Glutamatergic neuron (in vitro differentiated cells): ENCODE measurements around the gene LNX2. TPM values are rescaled to one million over a fixed set of nuclear protein-coding genes. Genes with fewer than 3 reads are reported as not detected.
A peak's percentile ranks its signal among the peaks of the same experiment; 100 is the strongest.

Source experiments
- DNase-seq: peaks from one replicate; pipeline ENCODE4 v3.0.0; 2022
- H3K27ac Mint-ChIP-seq: one replicate; pipeline ENCODE4 v1.8.0; 2020; ENCODE audit warnings: mild to moderate bottlenecking, mixed read lengths, inconsistent platforms; ENCODE audit not compliant: unreplicated experiment
- H3K27me3 Mint-ChIP-seq: one replicate; pipeline ENCODE4 v1.8.0; 2020; ENCODE audit warnings: mild to moderate bottlenecking, moderate library complexity, mixed read lengths, inconsistent platforms; ENCODE audit not compliant: unreplicated experiment
- H3K36me3 Mint-ChIP-seq: one replicate; pipeline ENCODE4 v1.8.0; 2020; ENCODE audit warnings: mild to moderate bottlenecking, mixed read lengths, inconsistent platforms; ENCODE audit not compliant: unreplicated experiment
- H3K4me1 Mint-ChIP-seq: one replicate; pipeline ENCODE4 v1.8.0; 2020; ENCODE audit warnings: mild to moderate bottlenecking, low read depth, mixed read lengths, inconsistent platforms; ENCODE audit not compliant: unreplicated experiment
- H3K4me3 Mint-ChIP-seq: one replicate; pipeline ENCODE4 v1.8.0; 2020; ENCODE audit warnings: mild to moderate bottlenecking, mixed read lengths, inconsistent platforms; ENCODE audit not compliant: unreplicated experiment
- H3K9me3 Mint-ChIP-seq: one replicate; pipeline ENCODE4 v1.8.0; 2020; ENCODE audit warnings: mild to moderate bottlenecking, moderate library complexity, mixed read lengths, inconsistent platforms; ENCODE audit not compliant: unreplicated experiment
- total RNA-seq: library from RNA; stranded (reverse); fragmentation: NEBNext Ultra II Directional; extraction: Animal tissue kit (Norgen Biotek cat#: 25700); gene quantifications from one replicate; pipeline ENCODE4 v1.2.1, GENCODE V29; 2021; ENCODE audit not compliant: unreplicated experiment
- TF ChIP-seq, protein P1 (sequence below): fragments of 200-600 bp; sonication (generic); IDR thresholded peaks from one replicate; pipeline ENCODE4 v1.5.0; 2021; ENCODE audit not compliant: partially characterized antibody, unreplicated experiment

Gene LNX2
- total RNA-seq, 1 donor from 2014 or later, result 3.2 TPM

GRCh38 chr13:27644302-27644701 lies 24.0 kb upstream of the LNX2 start:
- Mint-ChIP-seq H3K36me3 (peaks cover 6% of the 10 kb centered on the region), H3K4me3 (no peak overlapping the region), H3K4me1 (peaks cover 10% of the 10 kb centered on the region), H3K27me3 (no peaks in the 10 kb centered on the region), H3K9me3 (no peaks in the 10 kb centered on the region), H3K27ac (peak overlapping the region; percentile 26)
- no peak for DNase-seq
- TF ChIP-seq, protein P1, sequence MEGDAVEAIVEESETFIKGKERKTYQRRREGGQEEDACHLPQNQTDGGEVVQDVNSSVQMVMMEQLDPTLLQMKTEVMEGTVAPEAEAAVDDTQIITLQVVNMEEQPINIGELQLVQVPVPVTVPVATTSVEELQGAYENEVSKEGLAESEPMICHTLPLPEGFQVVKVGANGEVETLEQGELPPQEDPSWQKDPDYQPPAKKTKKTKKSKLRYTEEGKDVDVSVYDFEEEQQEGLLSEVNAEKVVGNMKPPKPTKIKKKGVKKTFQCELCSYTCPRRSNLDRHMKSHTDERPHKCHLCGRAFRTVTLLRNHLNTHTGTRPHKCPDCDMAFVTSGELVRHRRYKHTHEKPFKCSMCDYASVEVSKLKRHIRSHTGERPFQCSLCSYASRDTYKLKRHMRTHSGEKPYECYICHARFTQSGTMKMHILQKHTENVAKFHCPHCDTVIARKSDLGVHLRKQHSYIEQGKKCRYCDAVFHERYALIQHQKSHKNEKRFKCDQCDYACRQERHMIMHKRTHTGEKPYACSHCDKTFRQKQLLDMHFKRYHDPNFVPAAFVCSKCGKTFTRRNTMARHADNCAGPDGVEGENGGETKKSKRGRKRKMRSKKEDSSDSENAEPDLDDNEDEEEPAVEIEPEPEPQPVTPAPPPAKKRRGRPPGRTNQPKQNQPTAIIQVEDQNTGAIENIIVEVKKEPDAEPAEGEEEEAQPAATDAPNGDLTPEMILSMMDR, result no peak

GRCh38 chr13:27643334-27644132 lies 23.2 kb upstream of the LNX2 start:
- TF ChIP-seq, protein P1, result no peak
- no peak for DNase-seq
- no peaks in the 10 kb centered on the region for H3K9me3 Mint-ChIP-seq
- no peaks in the 10 kb centered on the region for H3K36me3 Mint-ChIP-seq
- H3K27ac Mint-ChIP-seq, result no peak overlapping the region
- H3K4me1 Mint-ChIP-seq, result peaks cover 10% of the 10 kb centered on the region
- H3K4me3 Mint-ChIP-seq, result no peak overlapping the region
- no peaks in the 10 kb centered on the region for H3K27me3 Mint-ChIP-seq

GRCh38 chr13:27641711-27642502 lies 21.6 kb upstream of the LNX2 start:
- H3K36me3 Mint-ChIP-seq, result no peaks in the 10 kb centered on the region
- H3K9me3 Mint-ChIP-seq, result no peaks in the 10 kb centered on the region
- H3K4me1 Mint-ChIP-seq, result peaks cover 16% of the 10 kb centered on the region
- DNase-seq, result no peak
- H3K27ac Mint-ChIP-seq, result no peak overlapping the region
- TF ChIP-seq, protein P1, result no peak
- no peaks in the 10 kb centered on the region for H3K27me3 Mint-ChIP-seq
- no peak overlapping the region for H3K4me3 Mint-ChIP-seq

DNA sequence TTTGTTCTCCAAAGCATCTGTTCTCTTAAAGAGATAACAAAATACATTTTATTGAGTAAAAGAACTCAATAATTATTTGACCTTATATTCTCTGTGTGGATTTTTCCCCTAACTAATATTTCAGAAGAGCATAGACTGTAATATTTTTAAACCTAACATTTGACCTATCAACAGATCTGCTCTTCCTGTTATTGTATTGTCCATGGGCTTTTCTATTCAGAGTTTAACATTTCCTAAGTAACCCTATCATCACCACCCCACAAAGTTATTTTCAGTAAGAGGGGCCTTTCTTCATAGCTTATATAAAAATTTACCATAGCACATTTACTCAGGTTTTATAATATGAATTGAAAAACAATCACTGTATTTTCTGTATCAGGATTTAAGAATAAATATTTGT lies 18.9 kb upstream of the LNX2 start:
- Mint-ChIP-seq H3K4me3 (no peak overlapping the region), H3K9me3 (no peaks in the 10 kb centered on the region), H3K4me1 (peaks cover 19% of the 10 kb centered on the region), H3K36me3 (no peaks in the 10 kb centered on the region), H3K27ac (no peak overlapping the region), H3K27me3 (no peaks in the 10 kb centered on the region)
- DNase-seq, result no peak
- TF ChIP-seq, protein P1, result no peak

- no peaks in the 10 kb centered on the region for H3K9me3 Mint-ChIP-seq
- no peaks in the 10 kb centered on the region for H3K36me3 Mint-ChIP-seq
- DNase-seq, result no peak
- TF ChIP-seq, protein P1, result no peak
- peaks cover 13% of the 10 kb centered on the region for H3K4me1 Mint-ChIP-seq
- no peaks in the 10 kb centered on the region for H3K27me3 Mint-ChIP-seq
- H3K27ac Mint-ChIP-seq, result no peak overlapping the region
- no peak overlapping the region for H3K4me3 Mint-ChIP-seq
Observed at GRCh38 chr13:27638521-27638920, 18.2 kb upstream of the LNX2 start.
